Activated CD8-positive, alpha-beta memory T cell treated with anti-CD3 and anti-CD28 coated beads for 1 hour (primary cell): Measurements from ENCODE around the gene HOXD4.

Experiments used
- DNase-seq, 2 donors: peaks; one replicate each; pipeline ENCODE4 v3.0.0-alpha.2; 2020; ENCODE audit warnings: low read depth in 1 of 2; ENCODE audit errors: extremely low read depth in 1 of 2

The HOXD4 gene

GRCh38 chr2:176126929-176127773 is 24.2 kb upstream of the HOXD4 start:
- DNase-seq, result peak; percentile 37 to 57

- DNase-seq, result no peak
Measured at GRCh38 chr2:176127774-176128072, 23.6 kb upstream of the HOXD4 start.

GRCh38 chr2:176128172-176128981 is 23.0 kb upstream of the HOXD4 start:
- DNase-seq, result no peak

- no peak for DNase-seq
Measured at GRCh38 chr2:176128982-176129796, 22.2 kb upstream of the HOXD4 start, which contains the start of gene HOXD8. Gene HOXD8 (plus strand): TSS chr2:176129705. CDS start chr2:176130367, 662 bp downstream.

GRCh38 chr2:176129813-176130146 is 21.6 kb upstream of the HOXD4 start:
- no peak for DNase-seq

GRCh38 chr2:176130147-176130956 is 21.0 kb upstream of the HOXD4 start:
- DNase-seq, result no peak

GRCh38 chr2:176130957-176131847 is 20.1 kb upstream of the HOXD4 start:
- DNase-seq, result no peak

GRCh38 chr2:176131848-176132158 is 19.5 kb upstream of the HOXD4 start:
- DNase-seq, result no peak

GRCh38 chr2:176132205-176133171 is 18.9 kb upstream of the HOXD4 start:
- no peak for DNase-seq

GRCh38 chr2:176133389-176133788 is 18.0 kb upstream of the HOXD4 start:
- no peak for DNase-seq

GRCh38 chr2:176134035-176134434 is 17.3 kb upstream of the HOXD4 start:
- DNase-seq, result no peak

- no peak for DNase-seq
Measured at GRCh38 chr2:176135035-176135440, 16.3 kb upstream of the HOXD4 start.

- no peak for DNase-seq
Measured at GRCh38 chr2:176136374-176137251, 14.7 kb upstream of the HOXD4 start.

- no peak for DNase-seq
Measured at GRCh38 chr2:176137252-176137580, 14.1 kb upstream of the HOXD4 start.

GRCh38 chr2:176137906-176138305 is 13.4 kb upstream of the HOXD4 start:
- DNase-seq, result no peak

- DNase-seq, result no peak
Measured at GRCh38 chr2:176138526-176138922, 12.8 kb upstream of the HOXD4 start.

- DNase-seq, result no peak
Measured at GRCh38 chr2:176138923-176139660, 12.3 kb upstream of the HOXD4 start.
